Neural cell (in vitro differentiated cells): ENCODE results near the gene SCD. TPM values are rescaled to one million over a fixed set of nuclear protein-coding genes. Genes with fewer than 3 reads are reported as not detected.

Experiments
- H2AFZ ChIP-seq: fragments of 200-600, 300-800 bp; sonication (generic), shearing (Covaris generic); 2 replicates; pipeline ENCODE4 v1.6.0; 2014; ENCODE audit warnings: low read depth, mild to moderate bottlenecking, antibody characterized with exemption, low read length, moderate library complexity
- H3F3A ChIP-seq: fragments of 200-600 bp; shearing (Covaris generic); 2 replicates; pipeline ENCODE4 v1.6.1; 2016; ENCODE audit warnings: mild to moderate bottlenecking, moderate library complexity, mixed read lengths, antibody characterized with exemption, low read length; ENCODE audit not compliant: insufficient read depth, poor library complexity, severe bottlenecking
- H3K27ac ChIP-seq: fragments of 200-600, 300-800 bp; sonication (generic), shearing (Covaris generic); 2 replicates; pipeline ENCODE4 v1.5.1; 2014; ENCODE audit warnings: mild to moderate bottlenecking, low read length, moderate library complexity
- H3K27me3 ChIP-seq: fragments of 300-800, 200-600 bp; sonication (generic), shearing (Covaris generic); 2 replicates; pipeline ENCODE4 v1.6.0; 2014; ENCODE audit warnings: mild to moderate bottlenecking, low read depth, low read length, moderate library complexity; ENCODE audit not compliant: insufficient read depth
- H3K36me3 ChIP-seq: fragments of 300-800, 200-600 bp; sonication (generic), shearing (Covaris generic); 2 replicates; pipeline ENCODE4 v1.5.1; 2014; ENCODE audit warnings: mild to moderate bottlenecking, antibody characterized with exemption, low read length, moderate library complexity; ENCODE audit not compliant: insufficient read depth
- H3K4me2 ChIP-seq: fragments of 300-800, 200-600 bp; sonication (generic), shearing (Covaris generic); 2 replicates; pipeline ENCODE4 v1.6.0; 2014; ENCODE audit warnings: mild to moderate bottlenecking, low read length
- H3K4me3 ChIP-seq: fragments of 300-800, 200-600 bp; sonication (generic), shearing (Covaris generic); 2 replicates; pipeline ENCODE4 v1.5.1; 2014; ENCODE audit warnings: mild to moderate bottlenecking, low read length, moderate library complexity
- H3K79me2 ChIP-seq: fragments of 200-600 bp; shearing (Covaris generic); replicated peaks from 2 replicates; pipeline ENCODE4 v1.6.0; 2014; ENCODE audit warnings: mild to moderate bottlenecking, low read length, moderate library complexity; ENCODE audit not compliant: insufficient read depth
- H3K9ac ChIP-seq: fragments of 300-800, 200-600 bp; sonication (generic), shearing (Covaris generic); 2 replicates; pipeline ENCODE4 v1.6.1; 2016; ENCODE audit warnings: mild to moderate bottlenecking, low read length, mixed read lengths
- H3K9me2 ChIP-seq: fragments of 200-600 bp; shearing (Covaris generic); 2 replicates; pipeline ENCODE4 v1.6.1; 2016; ENCODE audit warnings: mild to moderate bottlenecking, low read length, mixed read lengths; ENCODE audit not compliant: insufficient read depth
- H3K9me3 ChIP-seq: fragments of 200-600, 300-800 bp; sonication (generic), shearing (Covaris generic); 2 replicates; pipeline ENCODE4 v1.6.1; 2016; ENCODE audit warnings: mild to moderate bottlenecking, mixed run types, low read length, moderate library complexity, mixed read lengths
- H4K20me1 ChIP-seq: fragments of 200-600 bp; shearing (Covaris generic); 2 replicates; pipeline ENCODE4 v1.6.1; 2016; ENCODE audit warnings: mild to moderate bottlenecking, mixed run types; ENCODE audit not compliant: insufficient read depth
- CTCF ChIP-seq: fragments of 450-650 bp; IDR thresholded peaks from 2 replicates; pipeline ENCODE4 v1.5.1; 2014; ENCODE audit warnings: antibody characterized with exemption, mild to moderate bottlenecking, moderate library complexity; ENCODE audit not compliant: poor library complexity, severe bottlenecking
- EP300 ChIP-seq: fragments of 450-650 bp; conservative IDR thresholded peaks from 2 replicates; pipeline ENCODE4 v1.6.1; 2014; ENCODE audit warnings: antibody characterized with exemption, mild to moderate bottlenecking, moderate library complexity; ENCODE audit not compliant: poor library complexity, severe bottlenecking
- EZH2 ChIP-seq: fragments of 200-600, 300-800 bp; shearing (Covaris generic), sonication (generic); IDR thresholded peaks from 2 replicates; pipeline ENCODE4 v1.6.1; 2014; ENCODE audit warnings: antibody characterized with exemption, low read length, borderline replicate concordance, mild to moderate bottlenecking; ENCODE audit not compliant: insufficient read depth, poor library complexity, severe bottlenecking
- MXI1 ChIP-seq: fragments of 450-650 bp; conservative IDR thresholded peaks from 2 replicates; pipeline ENCODE4 v1.6.1; 2014; ENCODE audit warnings: antibody characterized with exemption, mild to moderate bottlenecking; ENCODE audit not compliant: poor library complexity, severe bottlenecking
- POLR2AphosphoS5 ChIP-seq: IDR thresholded peaks from 2 replicates; pipeline ENCODE4 v1.6.1; 2012
- RAD21 ChIP-seq: fragments of 450-650 bp; conservative IDR thresholded peaks from 2 replicates; pipeline ENCODE4 v1.6.1; 2014; ENCODE audit warnings: antibody characterized with exemption, mild to moderate bottlenecking, moderate library complexity
- REST ChIP-seq: IDR thresholded peaks from 2 replicates; pipeline ENCODE4 v1.6.1; 2012; ENCODE audit warnings: borderline replicate concordance
- SMC3 ChIP-seq: fragments of 450-650 bp; conservative IDR thresholded peaks from 2 replicates; pipeline ENCODE4 v1.6.1; 2014; ENCODE audit warnings: antibody characterized with exemption, mild to moderate bottlenecking, moderate library complexity; ENCODE audit not compliant: poor library complexity
- TAF1 ChIP-seq: IDR thresholded peaks from 2 replicates; pipeline ENCODE4 v1.6.1; 2012; ENCODE audit warnings: low read depth
- polyA plus RNA-seq: library from polyadenylated mRNA; depleted of rRNA; stranded (reverse); fragments of >200 nt; gene quantifications from 2 replicates; pipeline ENCODE4 v1.2.3, GENCODE V29; 2014

The SCD gene
- polyA plus RNA-seq, 1 donor from 2014 or later, result 82.9 TPM

- TF ChIP-seq MXI1, result no peak
These were observed 7.8 kb upstream of the SCD start (continued) for GRCh38 chr10:100339236-100339635.

- Histone ChIP-seq H4K20me1 (no peaks in the 10 kb centered on the region), H2AFZ (no peak overlapping the region), H3F3A (no peaks in the 10 kb centered on the region), H3K9me3 (no peaks in the 10 kb centered on the region), H3K79me2 (peaks cover 9% of the 10 kb centered on the region), H3K9ac (no peak overlapping the region), H3K4me2 (no peak overlapping the region), H3K36me3 (no peaks in the 10 kb centered on the region), H3K27ac (no peak overlapping the region), H3K4me3 (no peak overlapping the region), H3K9me2 (no peaks in the 10 kb centered on the region), H3K27me3 (no peaks in the 10 kb centered on the region)
- no peak for TF ChIP-seq RAD21
- no peak for TF ChIP-seq REST
- no peak for TF ChIP-seq SMC3
- TF ChIP-seq POLR2AphosphoS5, result no peak
- no peak for TF ChIP-seq CTCF
These were observed 5.8 kb upstream of the SCD start for GRCh38 chr10:100340948-100341847.

GRCh38 chr10:100341953-100342626 lies 4.9 kb upstream of the SCD start:
- Histone ChIP-seq H3K27ac (no peak overlapping the region), H4K20me1 (no peaks in the 10 kb centered on the region)
- no peak for TF ChIP-seq RAD21
- TF ChIP-seq MXI1, result no peak
- TF ChIP-seq EP300, result no peak
- TF ChIP-seq CTCF, result no peak
- no peak for TF ChIP-seq POLR2AphosphoS5
- no peak for TF ChIP-seq EZH2
- TF ChIP-seq SMC3, result no peak
- TF ChIP-seq TAF1, result no peak
- no peak for TF ChIP-seq REST

More at GRCh38 chr10:100341953-100342626, 4.9 kb upstream of the SCD start:
- Histone ChIP-seq H3K4me2 (no peak overlapping the region), H3F3A (no peaks in the 10 kb centered on the region), H3K4me3 (no peak overlapping the region), H3K9me2 (no peaks in the 10 kb centered on the region), H3K36me3 (no peaks in the 10 kb centered on the region), H2AFZ (no peak overlapping the region), H3K9me3 (no peaks in the 10 kb centered on the region), H3K27me3 (no peaks in the 10 kb centered on the region), H3K9ac (no peak overlapping the region), H3K79me2 (peaks cover 12% of the 10 kb centered on the region)
